Lung (tissue), 12 donors: ENCODE data around the gene OR4N2. TPM values are rescaled to one million over a fixed set of nuclear protein-coding genes. Genes with fewer than 3 reads are reported as not detected.
"Not testable (repeated sequence)": the region's sequence is repeated elsewhere in the genome, so short reads cannot be mapped to it uniquely, and the experiment has no call there.

Source experiments
- ATAC-seq: fragments of 200-7000 bp; cut with Tn5 transposase; one replicate; pipeline ENCODE4 v1.9.1; 2020; ENCODE audit warnings: moderate number of reproducible peaks; ENCODE audit not compliant: insufficient read depth, low FRiP score
- DNase-seq, 3 donors: peaks; one replicate each; pipeline ENCODE4 v3.0.0-alpha.2; 2013 to 2017
- H3K27ac ChIP-seq, 2 donors: one replicate each; pipeline ENCODE4 v1.5.1; 2013; ENCODE audit warnings: mild to moderate bottlenecking in 2 of 2, moderate library complexity in 2 of 2, control low read depth in 1 of 2, inconsistent platforms in 1 of 2, low read depth in 1 of 2, low read length in 1 of 2
- H3K27me3 ChIP-seq, 3 donors: one replicate each; pipeline ENCODE4 v1.5.1; 2013; ENCODE audit warnings: low read length in 2 of 3; ENCODE audit not compliant: control insufficient read depth in 3 of 3, insufficient read depth in 3 of 3
- H3K36me3 ChIP-seq, 4 donors: one replicate each; pipeline ENCODE4 v1.5.1; 2013; ENCODE audit warnings: low read length in 4 of 4, mild to moderate bottlenecking in 1 of 4, moderate library complexity in 1 of 4; ENCODE audit not compliant: control insufficient read depth in 4 of 4, insufficient read depth in 4 of 4
- H3K4me1 ChIP-seq, 5 donors: one replicate each; pipeline ENCODE4 v1.5.1; 2013; ENCODE audit warnings: low read length in 5 of 5, mild to moderate bottlenecking in 2 of 5, moderate library complexity in 1 of 5; ENCODE audit not compliant: control insufficient read depth in 5 of 5, insufficient read depth in 5 of 5
- H3K4me3 ChIP-seq: one replicate; pipeline ENCODE4 v1.5.1; 2013; ENCODE audit warnings: mild to moderate bottlenecking, control low read depth, moderate library complexity
- H3K9ac ChIP-seq, 2 donors: one replicate each; pipeline ENCODE4 v1.5.1; 2013; ENCODE audit warnings: low read length in 2 of 2, control low read depth in 1 of 2; ENCODE audit not compliant: insufficient read depth in 1 of 2
- H3K9me3 ChIP-seq, 4 donors: one replicate each; pipeline ENCODE4 v1.5.1; 2013; ENCODE audit warnings: low read length in 3 of 4, mild to moderate bottlenecking in 1 of 4, moderate library complexity in 1 of 4; ENCODE audit not compliant: control insufficient read depth in 4 of 4, insufficient read depth in 3 of 4
- CTCF ChIP-seq: IDR thresholded peaks from 2 replicates; pipeline ENCODE4 v1.5.1; 2012; ENCODE audit warnings: mild to moderate bottlenecking; ENCODE audit errors: control extremely low read depth, extremely low read depth
- WGBS, 2 donors: extraction: QIAGEN DNeasy Blood & Tissue Kit; methylation state at CpG; one replicate each; pipeline ENCODE4 v1.1.7; 2013; 5-methylcytosine and 5-hydroxymethylcytosine counted together
- polyA plus RNA-seq, 2 donors: library from polyadenylated mRNA; stranded (reverse); fragments of 200-250 nt; gene quantifications; one replicate each; pipeline ENCODE4 v1.2.1, GENCODE V29; 2013
- total RNA-seq, 2 donors: library from RNA; depleted of rRNA in 1 of 2; stranded (reverse); fragments of >200 nt in 1 of 2; gene quantifications; one replicate each; pipeline ENCODE4 v1.2.1, GENCODE V29; 2014 to 2021
- donor health status: control.
- donor health status: control.
- donor health status: Bipolar disorder and iron deficiency.
- donor health status: healthy.
- donor health status: DM: yes; HTN: yes; CAD: no.

The OR4N2 gene
- total and polyA plus RNA-seq, 4 donors: 0.02 TPM; not detected in 3

GRCh38 chr14:19823178-19823577 lies 19.6 kb downstream of the OR4N2 start:
- ATAC-seq: no peak
- no peak for TF ChIP-seq CTCF
- whole genome bisulfite sequencing, 2 donors: 32 to 54% methylated on average over 1 of the region's 1 CpG

GRCh38 chr14:19823765-19824164 lies 20.2 kb downstream of the OR4N2 start:
- no peak for ATAC-seq
- no peaks in the 10 kb centered on the region for H3K27me3 ChIP-seq
- no peak for TF ChIP-seq CTCF
- H3K36me3 ChIP-seq: no peaks in the 10 kb centered on the region
- no peak overlapping the region for H3K9ac ChIP-seq
- H3K4me1 ChIP-seq: no peaks in the 10 kb centered on the region
- peaks cover 0 to 7% (median 3%) of the 10 kb centered on the region in 4 donors for H3K9me3 ChIP-seq
- DNase-seq: no peak
- no peak overlapping the region for H3K27ac ChIP-seq
- 28 to 44% methylated on average over 1 of the region's 1 CpG for WGBS, 2 donors
- H3K4me3 ChIP-seq: no peak overlapping the region

More at GRCh38 chr14:19823178-19823577, 19.6 kb downstream of the OR4N2 start:
- Histone ChIP-seq H3K4me1 (no peaks in the 10 kb centered on the region), H3K9ac (no peak overlapping the region), H3K36me3 (no peaks in the 10 kb centered on the region), H3K9me3 (peaks cover 0 to 7% (median 3%) of the 10 kb centered on the region in 4 donors), H3K27me3 (no peaks in the 10 kb centered on the region), H3K27ac (no peak overlapping the region), H3K4me3 (no peak overlapping the region)
- no peak for DNase-seq

GRCh38 chr14:19827626-19828244 lies 24.2 kb downstream of the OR4N2 start:
- DNase-seq, H3K36me3 ChIP-seq, ATAC-seq, H3K4me3 ChIP-seq, H3K9me3 ChIP-seq, H3K4me1 ChIP-seq, H3K9ac ChIP-seq, H3K27ac ChIP-seq, H3K27me3 ChIP-seq: not testable (repeated sequence)
- WGBS, 2 donors: 56 to 57% methylated on average over 12 of the region's 12 CpGs

- 81 to 82% methylated on average over 2 of the region's 2 CpGs for WGBS, 2 donors
- no peak for ATAC-seq
Measured at GRCh38 chr14:19828314-19828713, 24.7 kb downstream of the OR4N2 start.

GRCh38 chr14:19834203-19834848 lies 30.8 kb downstream of the OR4N2 start:
- not testable (repeated sequence) for H3K9ac ChIP-seq, H3K36me3 ChIP-seq, H3K27me3 ChIP-seq, DNase-seq, H3K4me3 ChIP-seq, H3K9me3 ChIP-seq, ATAC-seq, H3K4me1 ChIP-seq, H3K27ac ChIP-seq
- WGBS, 2 donors: 78 to 83% methylated on average over 8 of the region's 8 CpGs

More at GRCh38 chr14:19828314-19828713, 24.7 kb downstream of the OR4N2 start:
- no peak for TF ChIP-seq CTCF
- no peak overlapping the region for H3K9ac ChIP-seq
- peaks cover 0 to 7% (median 0%) of the 10 kb centered on the region in 4 donors for H3K9me3 ChIP-seq
- H3K27ac ChIP-seq: no peak overlapping the region
- H3K4me3 ChIP-seq: no peak overlapping the region
- DNase-seq: no peak
- no peaks in the 10 kb centered on the region for H3K36me3 ChIP-seq
- H3K4me1 ChIP-seq: no peaks in the 10 kb centered on the region
- H3K27me3 ChIP-seq: no peaks in the 10 kb centered on the region
